GM23338 (cell line): ENCODE results near the gene PMAIP1. TPM values are rescaled to one million over a fixed set of nuclear protein-coding genes. Genes with fewer than 3 reads are reported as not detected.

Source experiments
- ATAC-seq: fragments of 200-7000 bp; cut with Tn5 transposase; 3 replicates; pipeline ENCODE4 v1.9.1; 2020
- DNase-seq: peaks from one replicate; pipeline ENCODE4 v3.0.0-alpha.2; 2015; ENCODE audit warnings: low spot score
- H2AFZ ChIP-seq: fragments of 200-600 bp; sonication (generic); 2 replicates; pipeline ENCODE4 v1.8.0; 2016; ENCODE audit warnings: antibody characterized with exemption, mild to moderate bottlenecking, moderate library complexity
- H3F3A ChIP-seq: fragments of 200-600 bp; sonication (generic); replicated peaks from 2 replicates; pipeline ENCODE4 v1.8.0; 2017; ENCODE audit warnings: antibody characterized with exemption, mixed run types, low read depth
- H3K27ac ChIP-seq: fragments of 200-600 bp; sonication (generic); 2 replicates; pipeline ENCODE4 v1.6.1; 2016; ENCODE audit warnings: low read depth
- H3K27me3 ChIP-seq: fragments of 200-600 bp; sonication (generic); 2 replicates; pipeline ENCODE4 v1.8.0; 2016; ENCODE audit warnings: mild to moderate bottlenecking, mixed run types, moderate library complexity; ENCODE audit not compliant: insufficient read depth
- H3K36me3 ChIP-seq: fragments of 200-600 bp; sonication (generic); 2 replicates; pipeline ENCODE4 v1.8.0; 2016; ENCODE audit warnings: mild to moderate bottlenecking; ENCODE audit not compliant: insufficient read depth
- H3K4me1 ChIP-seq: fragments of 200-600 bp; sonication (generic); 2 replicates; pipeline ENCODE4 v1.8.0; 2016; ENCODE audit warnings: mild to moderate bottlenecking, moderate library complexity; ENCODE audit not compliant: insufficient read depth
- H3K4me2 ChIP-seq: fragments of 200-600 bp; sonication (generic); 2 replicates; pipeline ENCODE4 v1.7.1; 2017; ENCODE audit warnings: mixed run types
- H3K4me3 ChIP-seq: fragments of 200-600 bp; sonication (generic); 2 replicates; pipeline ENCODE4 v1.6.1; 2016; ENCODE audit warnings: mixed run types
- H3K79me2 ChIP-seq: fragments of 200-600 bp; sonication (generic); replicated peaks from 2 replicates; pipeline ENCODE4 v1.8.0; 2017; ENCODE audit warnings: mild to moderate bottlenecking; ENCODE audit not compliant: insufficient read depth
- H3K9me2 ChIP-seq: fragments of 200-600 bp; sonication (generic); 2 replicates; pipeline ENCODE4 v1.8.0; 2017; ENCODE audit not compliant: insufficient read depth
- H4K20me1 ChIP-seq: fragments of 200-600 bp; sonication (generic); replicated peaks from 2 replicates; pipeline ENCODE4 v1.8.0; 2017; ENCODE audit warnings: mild to moderate bottlenecking; ENCODE audit not compliant: insufficient read depth
- H3K27ac Mint-ChIP-seq: 2 replicates; pipeline ENCODE4 v1.8.0; 2020; ENCODE audit warnings: inconsistent platforms, mild to moderate bottlenecking, moderate library complexity, mixed read lengths
- H3K27me3 Mint-ChIP-seq: 3 replicates; pipeline ENCODE4 v1.8.0; 2022; ENCODE audit warnings: low read depth, mild to moderate bottlenecking, moderate library complexity, mixed read lengths, inconsistent platforms; ENCODE audit not compliant: insufficient read depth, poor library complexity
- H3K36me3 Mint-ChIP-seq: 3 replicates; pipeline ENCODE4 v1.8.0; 2021; ENCODE audit warnings: low read depth, mild to moderate bottlenecking, inconsistent platforms, moderate library complexity, mixed read lengths
- H3K4me1 Mint-ChIP-seq: 3 replicates; pipeline ENCODE4 v1.8.0; 2020; ENCODE audit warnings: mild to moderate bottlenecking, inconsistent platforms, mixed read lengths
- H3K4me3 Mint-ChIP-seq: 3 replicates; pipeline ENCODE4 v1.8.0; 2021; ENCODE audit warnings: moderate library complexity, mild to moderate bottlenecking, inconsistent platforms, mixed read lengths
- H3K9me3 Mint-ChIP-seq: 3 replicates; pipeline ENCODE4 v1.8.0; 2020; ENCODE audit warnings: moderate library complexity, mild to moderate bottlenecking, inconsistent platforms, mixed read lengths
- CREB1 ChIP-seq: fragments of 250-450 bp; sonication (Bioruptor Pico); IDR thresholded peaks from 2 replicates; pipeline ENCODE4 v1.5.0; 2020; ENCODE audit warnings: low read depth, mild to moderate bottlenecking, moderate library complexity
- CTCF ChIP-seq, 2 experiments: fragments of 200-600 bp in 1 of 2; sonication (generic) in 1 of 2; conservative IDR thresholded peaks; 2 replicates each; pipeline versions ENCODE4 v1.5.1 to v1.6.1; 2016 to 2017; ENCODE audit warnings: antibody characterized with exemption in 2 of 2, low read depth in 2 of 2, mild to moderate bottlenecking in 2 of 2, moderate library complexity in 1 of 2
- ETS1 ChIP-seq: IDR thresholded peaks from 2 replicates; pipeline ENCODE4 v1.6.1; 2016; ENCODE audit warnings: antibody characterized with exemption
- EZH2 ChIP-seq: fragments of 200-600 bp; sonication (generic); IDR thresholded peaks from one replicate; pipeline ENCODE4 v1.8.0; 2017; ENCODE audit warnings: antibody characterized with exemption, mild to moderate bottlenecking, low read depth; ENCODE audit not compliant: unreplicated experiment
- EZH2phosphoT487 ChIP-seq: fragments of 200-600 bp; sonication (generic); IDR thresholded peaks from one replicate; pipeline ENCODE4 v1.8.1; 2018; ENCODE audit warnings: antibody characterized with exemption; ENCODE audit not compliant: unreplicated experiment
- JUNB ChIP-seq: IDR thresholded peaks from one replicate; pipeline ENCODE4 v1.6.1; 2016; ENCODE audit warnings: antibody characterized with exemption; ENCODE audit not compliant: unreplicated experiment
- NANOG ChIP-seq: IDR thresholded peaks from 2 replicates; pipeline ENCODE4 v1.6.1; 2016; ENCODE audit warnings: antibody characterized with exemption, borderline replicate concordance
- POLR2AphosphoS5 ChIP-seq: IDR thresholded peaks from 2 replicates; pipeline ENCODE4 v1.6.1; 2016; ENCODE audit warnings: antibody characterized with exemption, low read depth
- REST ChIP-seq: IDR thresholded peaks from one replicate; pipeline ENCODE4 v1.6.1; 2018; ENCODE audit warnings: antibody characterized with exemption; ENCODE audit not compliant: unreplicated experiment
- STAT1 ChIP-seq: IDR thresholded peaks from one replicate; pipeline ENCODE4 v1.6.1; 2016; ENCODE audit warnings: antibody characterized with exemption; ENCODE audit not compliant: unreplicated experiment
- ZNF114 ChIP-seq: fragments of 250-450 bp; sonication (Bioruptor Pico); IDR thresholded peaks from 2 replicates; pipeline ENCODE4 v1.5.0; 2020; ENCODE audit warnings: mild to moderate bottlenecking, moderate library complexity
- ZNF331 ChIP-seq: fragments of 250-450 bp; sonication (Bioruptor Pico); IDR thresholded peaks from 2 replicates; pipeline ENCODE4 v1.5.0; 2020; ENCODE audit warnings: low read depth, mild to moderate bottlenecking, moderate library complexity
- polyA plus RNA-seq: library from polyadenylated mRNA; unstranded; fragments of >200 nt; fragmentation: Nextera tagmentation; extraction: Ambion mirVana; gene quantifications from 2 replicates; pipeline ENCODE4 v1.2.1, GENCODE V29; 2016
- total RNA-seq: library from RNA; depleted of rRNA; stranded (reverse); fragments of >200 nt; shearing (Covaris generic); gene quantifications from 2 replicates; pipeline ENCODE4 v1.2.3, GENCODE V29; 2014

The PMAIP1 gene
- total and polyA plus RNA-seq, 2 experiments from 2014 or later: 156 to 296 TPM

GRCh38 chr18:59852548-59852947 is 47.2 kb upstream of the PMAIP1 start:
- no peaks in the 10 kb centered on the region for H3K36me3 ChIP-seq
- peaks cover 7% of the 10 kb centered on the region for H3K4me1 Mint-ChIP-seq
- no peak overlapping the region for H3K27ac Mint-ChIP-seq
- no peaks in the 10 kb centered on the region for H3K27me3 Mint-ChIP-seq
- no peak overlapping the region for H3K4me2 ChIP-seq
- no peaks in the 10 kb centered on the region for H3K27me3 ChIP-seq
- H3K79me2 ChIP-seq: no peaks in the 10 kb centered on the region
- no peak overlapping the region for H3K27ac ChIP-seq
- H4K20me1 ChIP-seq: no peaks in the 10 kb centered on the region
- peaks cover 7% of the 10 kb centered on the region; the same call in 1 of the 2 replicates for H3K9me2 ChIP-seq
- no peaks in the 10 kb centered on the region for H3K9me3 Mint-ChIP-seq
- no peak for ATAC-seq
- H3K36me3 Mint-ChIP-seq: no peaks in the 10 kb centered on the region
- TF ChIP-seq JUNB: no peak
- no peak for TF ChIP-seq REST
- no peak for TF ChIP-seq ZNF331 (CRISPR knock-in tag)
- TF ChIP-seq POLR2AphosphoS5: no peak
- no peak for TF ChIP-seq CTCF (conservative IDR thresholded peaks at IDR 0.05; ENCODE audit: low read depth in 2 of 2)
- TF ChIP-seq EZH2: no peak
- no peak for TF ChIP-seq ETS1
- TF ChIP-seq CREB1 (CRISPR knock-in tag): no peak
- H3F3A ChIP-seq: 0 out of 2 replicates have a peak, but pooled peaks cover 2% of the 10 kb centered on the region
- H3K4me1 ChIP-seq: peaks cover 4% of the 10 kb centered on the region
- no peak overlapping the region for H3K4me3 Mint-ChIP-seq
- 0 out of 2 replicates have a peak overlapping the region, but pooled peaks have one; percentile 28 for H2AFZ ChIP-seq
- H3K4me3 ChIP-seq: no peak overlapping the region
- DNase-seq: no peak

- Histone ChIP-seq H4K20me1 (no peaks in the 10 kb centered on the region), H3K36me3 (no peaks in the 10 kb centered on the region), H3K4me2 (no peak overlapping the region), H2AFZ (peak overlapping the region; percentile 28; the same call in 1 of the 2 replicates), H3F3A (0 out of 2 replicates have a peak, but pooled peaks cover 4% of the 10 kb centered on the region), H3K79me2 (no peaks in the 10 kb centered on the region), H3K4me1 (peaks cover 6% of the 10 kb centered on the region; the same call in 1 of the 2 replicates), H3K9me2 (peaks cover 7% of the 10 kb centered on the region; the same call in 1 of the 2 replicates), H3K4me3 (no peak overlapping the region), H3K27me3 (no peaks in the 10 kb centered on the region), H3K27ac (no peak overlapping the region)
- H3K4me3 Mint-ChIP-seq: no peak overlapping the region
- no peaks in the 10 kb centered on the region for H3K9me3 Mint-ChIP-seq
- H3K27me3 Mint-ChIP-seq: no peaks in the 10 kb centered on the region
- DNase-seq: no peak
- peaks cover 8% of the 10 kb centered on the region for H3K4me1 Mint-ChIP-seq
- ATAC-seq: no peak
- no peaks in the 10 kb centered on the region for H3K36me3 Mint-ChIP-seq
- no peak overlapping the region for H3K27ac Mint-ChIP-seq
- TF ChIP-seq EZH2phosphoT487 (no peak), POLR2AphosphoS5 (no peak), REST (no peak), STAT1 (no peak), NANOG (no peak), ZNF114 (no peak), EZH2 (no peak), ZNF331 (CRISPR knock-in tag) (no peak), CREB1 (CRISPR knock-in tag) (no peak)
Observed at GRCh38 chr18:59853380-59853779, 46.4 kb upstream of the PMAIP1 start.
